Ishikawa (cell line): ENCODE data around the gene PSMA7.

Experiments used
- CEBPB ChIP-seq: IDR thresholded peaks from 2 replicates; pipeline ENCODE4 v1.6.1; 2012
- CREB1 ChIP-seq: IDR thresholded peaks from 2 replicates; pipeline ENCODE4 v1.6.1; 2012; ENCODE audit warnings: low read depth
- EGR1 ChIP-seq: IDR thresholded peaks from 2 replicates; pipeline ENCODE4 v1.6.1; 2012
- EP300 ChIP-seq: IDR thresholded peaks from 2 replicates; pipeline ENCODE4 v1.6.1; 2012; ENCODE audit warnings: borderline replicate concordance
- FOXM1 ChIP-seq: IDR thresholded peaks from 2 replicates; pipeline ENCODE4 v1.6.1; 2012; ENCODE audit warnings: low read depth, borderline replicate concordance
- MAX ChIP-seq: IDR thresholded peaks from 2 replicates; pipeline ENCODE4 v1.6.1; 2012
- NFIC ChIP-seq: IDR thresholded peaks from 2 replicates; pipeline ENCODE4 v1.6.1; 2012
- RAD21 ChIP-seq: IDR thresholded peaks from 2 replicates; pipeline ENCODE4 v1.6.1; 2012; ENCODE audit warnings: low read depth
- REST ChIP-seq: IDR thresholded peaks from 2 replicates; pipeline ENCODE4 v1.6.1; 2012; ENCODE audit warnings: low read depth, mild to moderate bottlenecking
- TAF1 ChIP-seq: IDR thresholded peaks from 2 replicates; pipeline ENCODE4 v1.6.1; 2012; ENCODE audit warnings: low read depth, mild to moderate bottlenecking
- TCF12 ChIP-seq: IDR thresholded peaks from 2 replicates; pipeline ENCODE4 v1.6.1; 2012; ENCODE audit warnings: low read depth
- TEAD4 ChIP-seq: IDR thresholded peaks from 2 replicates; pipeline ENCODE4 v1.6.1; 2012
- YY1 ChIP-seq: IDR thresholded peaks from 2 replicates; pipeline ENCODE4 v1.6.1; 2012; ENCODE audit warnings: low read depth
- ZBTB7A ChIP-seq: IDR thresholded peaks from 2 replicates; pipeline ENCODE4 v1.6.1; 2012; ENCODE audit warnings: low read depth
- TF ChIP-seq, protein P1 (sequence below): IDR thresholded peaks from 2 replicates; pipeline ENCODE4 v1.6.1; 2012

PSMA7 gene

DNA sequence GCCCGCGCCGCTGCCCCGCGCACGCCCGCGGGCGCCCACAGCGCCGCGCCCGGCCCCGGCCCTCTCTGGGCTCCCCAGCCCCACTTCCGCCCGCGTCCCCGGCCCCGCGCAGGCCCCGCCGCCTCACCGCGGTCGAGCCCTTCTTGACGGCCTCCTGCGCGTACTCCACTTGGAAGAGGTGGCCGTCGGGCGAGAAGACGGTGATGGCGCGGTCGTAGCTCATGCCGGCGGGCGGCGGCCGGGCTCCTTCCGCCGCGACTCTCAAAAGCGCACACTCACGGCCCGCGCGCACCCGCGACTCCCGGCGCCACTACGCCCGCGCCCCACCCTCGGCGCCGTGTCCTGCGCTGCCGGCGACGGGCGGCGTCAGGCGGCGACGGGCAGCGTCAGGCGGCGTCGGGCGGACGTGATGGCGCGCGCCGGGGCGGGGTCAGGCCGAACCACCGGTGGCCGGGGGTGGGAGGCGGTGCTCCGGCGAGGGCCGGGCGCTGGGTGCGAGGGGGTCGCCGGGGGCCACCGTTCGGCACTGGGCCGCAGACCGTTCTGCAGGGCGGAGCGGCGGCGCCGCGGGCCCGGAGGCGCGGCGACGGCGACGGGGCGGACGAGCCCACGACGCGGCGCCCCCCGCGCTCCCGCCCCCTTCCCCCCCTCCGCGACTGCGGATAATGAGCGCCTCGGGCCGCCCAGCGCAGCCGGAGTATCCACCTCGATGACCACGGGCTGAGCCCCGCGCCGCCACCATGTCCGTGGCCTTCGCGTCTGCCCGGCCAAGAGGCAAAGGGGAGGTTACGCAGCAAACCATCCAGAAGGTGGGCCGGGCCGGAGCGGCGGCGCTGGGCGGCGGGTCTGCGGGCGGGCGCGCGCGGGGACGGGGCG, at the start of gene PSMA7, which contains the start of gene SS18L1:
Gene PSMA7, minus strand, starts transcription at position 314 of the 876 bp plus-strand sequence. Its CDS starts 91 bp downstream, at position 223.
Gene SS18L1, plus strand, starts transcription at position 689 of the 876 bp plus-strand sequence. Its CDS starts 52 bp downstream, at position 741.
- TF ChIP-seq NFIC (no peak), REST (no peak), TCF12 (no peak), FOXM1 (no peak), EP300 (no peak), CREB1 (0 out of 2 replicates have a peak, but pooled peaks have one; percentile 15), YY1 (peak; percentile 74), TAF1 (peak; percentile 34; the same call in 1 of the 2 replicates), CEBPB (no peak)
- TF ChIP-seq, protein P1, sequence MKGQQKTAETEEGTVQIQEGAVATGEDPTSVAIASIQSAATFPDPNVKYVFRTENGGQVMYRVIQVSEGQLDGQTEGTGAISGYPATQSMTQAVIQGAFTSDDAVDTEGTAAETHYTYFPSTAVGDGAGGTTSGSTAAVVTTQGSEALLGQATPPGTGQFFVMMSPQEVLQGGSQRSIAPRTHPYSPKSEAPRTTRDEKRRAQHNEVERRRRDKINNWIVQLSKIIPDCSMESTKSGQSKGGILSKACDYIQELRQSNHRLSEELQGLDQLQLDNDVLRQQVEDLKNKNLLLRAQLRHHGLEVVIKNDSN: no peak

DNA sequence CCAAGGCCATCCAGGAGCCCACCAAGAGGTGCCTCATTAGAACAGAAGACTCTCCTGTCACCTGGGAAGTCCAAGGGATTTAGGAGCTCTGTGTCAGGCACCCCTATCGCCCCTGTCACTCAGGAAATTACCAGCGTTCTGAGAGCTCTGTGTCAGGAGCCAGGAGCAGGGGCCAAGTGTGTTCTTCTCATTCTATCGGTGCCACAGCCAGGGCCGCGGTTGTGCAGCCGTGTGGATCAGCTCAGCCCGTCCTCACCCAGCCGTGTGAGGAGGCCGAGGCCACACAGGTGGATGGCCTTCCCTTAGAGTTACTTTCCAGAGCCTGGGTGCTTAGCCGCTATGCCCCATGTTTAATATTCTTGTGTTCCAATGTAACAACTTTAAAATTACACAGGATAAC, 49.4 kb upstream of the PSMA7 start:
- TF ChIP-seq NFIC: no peak
- TF ChIP-seq RAD21: no peak
- TF ChIP-seq MAX: no peak
- no peak for TF ChIP-seq EP300
- TF ChIP-seq ZBTB7A: no peak
- no peak for TF ChIP-seq CEBPB
- no peak for TF ChIP-seq REST
- no peak for TF ChIP-seq EGR1
- TF ChIP-seq YY1: no peak
- TF ChIP-seq CREB1: no peak
- TF ChIP-seq TCF12: no peak
- TF ChIP-seq TEAD4: no peak
- no peak for TF ChIP-seq TAF1
- TF ChIP-seq, protein P1: no peak
- no peak for TF ChIP-seq FOXM1

DNA sequence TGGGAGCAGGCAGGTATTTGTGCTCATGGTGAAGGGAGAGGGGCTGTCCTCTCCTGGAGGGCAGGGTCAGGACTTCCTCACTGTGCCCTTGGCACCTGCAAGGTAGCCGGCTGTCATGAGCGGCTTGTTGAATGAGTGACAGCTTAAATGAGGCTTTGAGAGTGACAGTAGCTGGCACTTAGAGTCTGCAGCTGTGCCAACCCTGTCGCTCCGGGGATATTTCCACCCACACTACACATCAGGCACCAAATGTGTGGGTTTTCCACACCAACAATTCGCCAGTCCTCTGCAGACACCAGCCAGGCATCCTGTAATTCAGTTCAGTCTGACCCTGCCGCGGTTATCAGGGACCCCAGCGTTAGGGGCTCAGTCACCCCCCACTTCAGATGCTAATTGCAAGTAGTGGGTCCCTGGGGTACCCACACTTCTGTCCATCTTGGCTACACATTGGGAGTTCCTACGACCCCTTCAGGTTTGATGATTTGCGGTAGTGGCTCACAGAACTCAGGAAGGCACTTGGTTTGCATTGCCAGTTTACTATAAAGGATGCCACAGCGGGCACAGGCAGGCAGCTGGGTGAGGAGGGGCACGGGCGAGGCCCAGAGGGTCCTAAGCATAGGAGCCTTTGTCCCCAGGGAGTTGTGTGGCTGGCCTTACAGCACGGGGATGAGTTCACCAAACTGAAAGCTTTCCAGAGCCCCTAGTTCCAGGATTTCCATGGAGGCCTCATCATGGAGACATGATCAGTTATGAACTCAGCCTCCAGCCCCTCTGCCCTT, 48.8 kb upstream of the PSMA7 start:
- TF ChIP-seq FOXM1: no peak
- no peak for TF ChIP-seq YY1
- TF ChIP-seq RAD21: no peak
- no peak for TF ChIP-seq REST
- TF ChIP-seq CREB1: no peak
- no peak for TF ChIP-seq NFIC
- no peak for TF ChIP-seq TCF12
- TF ChIP-seq TEAD4: no peak
- TF ChIP-seq CEBPB: no peak
- no peak for TF ChIP-seq EGR1
- no peak for TF ChIP-seq TAF1
- no peak for TF ChIP-seq MAX
